SK-MEL-5 (cell line): Measurements from ENCODE around the gene VWA7. TPM values are rescaled to one million over a fixed set of nuclear protein-coding genes. Genes with fewer than 3 reads are reported as not detected.

Source experiments
- DNase-seq: peaks from one replicate; pipeline ENCODE4 v3.0.0-alpha.2; 2016; ENCODE audit warnings: low read depth, low spot score
- in situ Hi-C: cut with HindIII; loops from 2 replicates; pipeline ENCODE4 v1.10.0; 2016; ENCODE audit warnings: low sequenced_read_pairs, high pct_unique_total_duplicates, low pct_unique_long_range_greater_than_20kb
- total RNA-seq: library from RNA; depleted of rRNA; stranded (reverse); fragments of >200 nt; shearing (Covaris generic); gene quantifications from 2 replicates; pipeline ENCODE4 v1.2.3, GENCODE V29; 2014

VWA7 gene
- total RNA-seq, 1 experiment from 2014 or later = not detected

- peak; percentile 19 for DNase-seq
- in situ Hi-C loops = no loop called here
Observed at GRCh38 chr6:31765910-31766794, 11.0 kb downstream of the VWA7 start.

DNA sequence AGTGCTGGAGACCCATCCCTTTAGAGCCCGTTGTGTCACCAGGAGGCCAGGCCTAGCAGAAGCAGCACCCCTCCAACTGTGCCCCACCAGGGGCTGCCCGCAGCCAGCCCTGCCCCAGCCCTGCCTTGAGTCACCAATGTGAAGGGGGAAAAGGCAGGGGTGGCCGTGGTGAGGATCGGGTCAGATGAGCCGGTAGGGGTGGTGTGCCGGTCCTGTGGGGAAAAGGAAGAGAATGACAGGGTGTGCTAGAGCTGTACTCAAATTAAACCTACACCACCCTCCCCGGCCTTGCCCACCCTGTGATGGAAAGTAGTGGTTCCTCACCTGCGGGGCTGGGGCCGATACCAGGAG, 11.6 kb downstream of the VWA7 start:
- in situ Hi-C loops = no loop called here
- no peak for DNase-seq

DNA sequence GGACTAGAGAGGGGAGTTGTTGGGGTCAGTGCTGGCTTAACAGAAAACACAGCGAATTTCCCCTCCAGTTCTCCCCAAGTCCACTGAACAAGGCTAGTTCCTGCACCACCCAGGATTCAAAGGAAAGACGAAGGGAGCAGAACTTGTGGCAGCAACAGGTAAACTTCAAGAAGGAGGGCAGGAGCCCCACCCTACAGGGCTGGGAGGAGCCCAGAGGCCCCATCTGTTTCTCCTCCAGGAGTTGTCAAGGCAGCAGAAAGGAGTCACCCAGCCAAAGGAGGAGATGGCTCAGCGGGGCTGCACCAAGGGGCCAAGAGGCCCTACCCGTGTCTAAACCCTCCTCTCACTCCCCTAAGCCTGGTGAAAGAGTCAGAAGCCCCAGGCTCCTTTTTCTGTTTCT, 12.9 kb downstream of the VWA7 start:
- DNase-seq = no peak
- in situ Hi-C loops = no loop called here

DNA sequence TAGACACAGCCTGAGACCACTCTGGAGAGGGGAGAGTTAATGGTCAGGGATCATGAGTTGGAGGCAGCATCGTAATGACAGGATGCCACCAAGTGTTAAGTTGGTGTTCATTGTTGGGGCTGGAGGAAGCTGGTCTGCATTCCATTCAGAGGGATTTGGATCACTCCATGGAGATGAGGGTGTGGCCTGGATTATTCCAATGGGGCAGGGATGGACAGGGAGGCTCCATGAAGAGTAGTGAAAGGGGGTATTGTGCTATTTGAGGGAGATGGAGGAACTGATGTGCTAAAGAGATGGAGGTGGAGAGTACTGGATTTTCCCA, 13.5 kb downstream of the VWA7 start:
- in situ Hi-C loops = no loop called here
- peak; percentile 65 for DNase-seq

DNA sequence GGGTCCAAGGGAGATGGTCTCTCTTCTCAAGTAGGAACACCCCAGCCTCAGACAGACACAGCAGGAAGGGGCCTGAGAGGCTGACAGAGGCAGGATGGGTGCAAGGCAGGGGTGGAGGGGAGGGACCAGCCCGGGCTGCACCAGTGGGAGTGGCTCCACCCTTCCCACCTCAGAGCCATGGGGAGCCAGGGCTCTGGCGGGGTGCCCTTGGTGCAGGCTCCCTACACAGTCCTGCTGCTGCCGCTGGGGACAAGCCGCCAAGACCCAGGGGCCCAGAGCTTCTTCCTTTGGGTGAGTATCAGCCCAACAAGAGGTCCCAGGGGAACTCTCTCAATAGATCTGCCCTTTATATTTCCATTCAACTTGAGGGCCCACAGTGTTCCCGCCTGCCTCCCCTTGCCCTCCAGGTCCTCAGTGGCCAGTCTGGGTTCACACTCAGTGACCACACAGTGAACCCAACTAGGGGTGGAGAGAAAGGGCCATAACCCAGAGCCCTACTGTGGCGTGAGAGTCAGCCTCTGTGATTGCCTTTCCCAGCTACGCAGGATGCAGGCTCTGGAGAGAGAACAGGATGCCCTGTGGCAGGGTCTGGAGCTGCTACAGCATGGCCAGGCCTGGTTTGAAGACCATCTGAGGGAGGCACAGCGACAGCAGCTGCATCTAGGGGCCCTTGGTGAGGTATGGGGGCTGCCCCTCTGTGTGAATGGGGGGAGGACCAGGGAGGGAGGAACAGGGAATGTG, 14.1 kb downstream of the VWA7 start:
- DNase-seq = no peak

DNA sequence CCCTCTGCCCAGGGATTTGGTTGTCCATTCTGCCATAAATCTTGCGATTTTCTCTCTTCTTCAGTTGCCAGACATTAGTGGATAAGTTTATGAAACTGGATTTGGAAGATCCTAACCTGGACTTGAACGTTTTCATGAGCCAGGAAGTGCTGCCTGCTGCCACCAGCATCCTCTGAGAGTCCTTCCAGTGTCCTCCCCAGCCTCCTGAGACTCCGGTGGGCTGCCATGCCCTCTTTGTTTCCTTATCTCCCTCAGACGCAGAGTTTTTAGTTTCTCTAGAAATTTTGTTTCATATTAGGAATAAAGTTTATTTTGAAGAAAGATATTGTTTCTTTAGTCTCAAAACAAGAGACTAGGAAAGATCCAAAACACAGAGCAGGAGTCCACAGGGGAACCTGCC, 14.8 kb downstream of the VWA7 start, which contains the start of gene SAPCD1:
SAPCD1 (plus strand) TSS at position 301 of the 400 bp plus-strand sequence. CDS start 399 bp downstream, outside the sequence.
- in situ Hi-C loops = no loop called here
- DNase-seq = no peak

More for the DNA sequence above, 14.1 kb downstream of the VWA7 start:
- in situ Hi-C loops = no loop called here

DNA sequence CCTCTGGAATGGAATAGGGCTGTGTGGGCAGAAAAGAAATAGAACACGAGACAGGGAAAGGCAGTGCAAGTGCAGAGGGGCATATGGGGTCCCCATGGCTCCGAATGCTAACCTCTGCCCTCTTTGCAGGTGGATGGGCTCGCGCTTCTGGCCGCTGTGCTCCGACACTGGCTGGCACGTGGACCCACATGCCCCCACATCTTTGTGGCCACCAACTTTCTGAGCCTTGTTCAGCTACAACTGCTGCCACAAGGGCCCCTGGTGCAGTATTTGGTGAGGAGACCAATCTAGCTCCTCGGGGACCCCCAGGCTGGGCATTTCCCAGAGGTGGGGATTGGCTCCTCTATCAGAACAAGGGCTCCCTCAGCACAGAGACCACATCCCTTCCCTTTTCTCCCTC, 15.8 kb downstream of the VWA7 start:
- in situ Hi-C loops = no loop called here

DNA sequence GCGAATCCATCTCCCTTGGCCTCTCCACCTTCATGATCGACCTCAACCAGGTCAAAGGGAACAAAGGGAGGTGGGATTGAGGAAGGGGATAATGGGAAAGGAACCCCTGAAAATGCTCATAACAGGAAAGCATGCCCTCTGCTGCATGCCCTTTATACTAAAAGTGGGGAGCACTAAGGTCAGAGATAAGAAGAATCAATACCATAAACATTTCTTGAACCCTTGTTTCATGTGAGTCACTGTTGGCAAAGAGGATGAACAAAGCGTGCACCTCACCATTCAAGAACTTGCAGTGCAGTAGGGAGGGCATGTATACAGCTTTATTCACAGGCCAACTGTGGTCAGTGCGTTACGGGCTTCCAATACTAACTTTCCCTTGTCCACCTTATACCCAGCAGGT, 16.3 kb downstream of the VWA7 start:
- in situ Hi-C loops = no loop called here
- no peak for DNase-seq

More for the DNA sequence above, 15.8 kb downstream of the VWA7 start:
- no peak for DNase-seq

DNA sequence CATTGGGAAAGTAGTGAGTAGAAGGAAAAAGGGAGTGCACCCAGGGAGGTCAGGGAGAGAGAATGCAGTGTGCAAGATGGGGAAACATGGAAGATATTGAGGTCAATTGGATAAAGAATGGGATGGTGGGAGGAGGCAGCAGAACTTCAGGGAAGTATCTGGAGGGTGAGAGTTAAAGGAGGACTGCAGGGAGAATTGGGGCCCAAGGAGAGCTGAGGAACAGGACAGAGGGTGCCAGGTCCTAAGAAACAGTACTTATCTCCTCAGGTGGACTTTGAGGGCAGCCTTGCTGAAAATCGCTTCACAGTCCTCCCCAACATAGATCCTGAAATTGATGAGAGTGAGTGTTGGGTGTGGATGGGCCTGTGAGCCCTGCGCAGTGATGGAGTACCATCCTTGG, 18.8 kb downstream of the VWA7 start:
- DNase-seq = no peak
- in situ Hi-C loops = no loop called here

GRCh38 chr6:31752739-31753319, 24.3 kb downstream of the VWA7 start:
- DNase-seq = no peak
- in situ Hi-C loops = no loop called here

DNA sequence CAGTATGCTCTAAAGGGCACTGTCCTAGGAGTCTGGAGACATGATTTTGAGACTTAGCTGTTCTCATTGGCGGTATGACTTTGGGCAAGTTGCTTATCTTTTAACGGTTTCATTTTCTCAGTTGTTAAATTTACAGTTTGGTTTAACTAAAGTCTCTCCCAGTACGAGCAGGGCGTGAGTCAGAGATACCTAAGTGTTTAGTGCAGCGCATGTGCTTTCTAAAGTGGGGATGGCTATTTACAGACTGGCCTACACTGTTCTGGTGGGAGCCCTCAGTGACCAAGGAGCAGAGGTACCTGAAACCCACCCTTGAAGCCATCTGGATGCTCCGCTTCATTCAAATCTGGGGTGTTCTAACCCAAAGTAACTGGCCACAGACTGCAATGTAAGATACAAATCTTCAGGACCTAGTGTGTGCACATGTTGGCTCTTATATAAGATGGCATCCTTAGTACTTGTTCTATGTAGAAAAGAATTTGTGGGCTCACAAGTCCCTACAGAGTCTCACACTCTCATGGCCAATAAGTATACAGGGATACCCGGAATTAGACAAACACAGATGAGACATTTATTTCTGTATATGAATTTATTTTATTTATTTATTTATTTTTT, 26.6 kb downstream of the VWA7 start:
- in situ Hi-C loops = no loop called here
- DNase-seq = no peak

- DNase-seq = no peak
- in situ Hi-C loops = no loop called here
Observed at GRCh38 chr6:31749301-31750036, 27.7 kb downstream of the VWA7 start.

DNA sequence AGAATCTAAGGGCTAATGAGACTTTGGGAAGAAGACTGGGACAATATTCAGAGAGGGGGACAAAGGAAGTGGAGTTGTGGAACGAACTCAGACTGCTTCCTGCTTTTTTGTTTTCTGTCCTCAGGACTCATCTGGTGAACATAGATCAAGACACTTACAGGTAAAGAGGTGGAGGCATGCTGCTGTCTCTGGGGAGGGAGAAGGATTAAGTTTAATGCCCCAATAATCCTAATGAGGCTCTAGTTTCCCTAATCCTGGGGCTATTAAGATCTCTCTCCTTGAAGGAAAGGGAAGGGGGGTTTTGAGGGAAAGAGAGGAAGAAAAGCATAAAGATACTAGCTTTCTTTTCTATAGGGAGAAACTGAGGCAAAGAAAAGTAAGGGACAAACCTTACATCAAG, 32.7 kb downstream of the VWA7 start:
- in situ Hi-C loops = no loop called here
- no peak for DNase-seq

GRCh38 chr6:31742894-31743293, 34.2 kb downstream of the VWA7 start:
- in situ Hi-C loops = no loop called here
- no peak for DNase-seq

DNA sequence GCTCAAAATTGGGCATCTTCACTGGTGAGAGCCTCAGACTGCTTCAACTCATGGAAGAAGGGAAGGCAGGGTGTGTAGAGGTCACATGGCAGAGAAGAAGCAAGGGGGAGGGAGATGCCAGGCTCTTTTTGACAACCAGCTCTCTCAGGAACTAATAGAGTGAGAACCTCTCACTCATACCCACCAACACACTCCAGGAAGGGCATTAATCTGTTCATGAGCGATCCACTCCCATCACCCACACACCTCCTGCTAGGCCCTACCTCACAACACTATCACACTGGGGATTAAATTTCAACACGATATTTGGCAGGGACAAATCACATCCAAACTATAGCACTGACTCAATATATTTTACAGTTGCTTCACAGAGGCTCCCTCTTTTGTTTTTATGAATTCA, 35.3 kb downstream of the VWA7 start:
- DNase-seq = no peak
- in situ Hi-C loops = no loop called here

DNA sequence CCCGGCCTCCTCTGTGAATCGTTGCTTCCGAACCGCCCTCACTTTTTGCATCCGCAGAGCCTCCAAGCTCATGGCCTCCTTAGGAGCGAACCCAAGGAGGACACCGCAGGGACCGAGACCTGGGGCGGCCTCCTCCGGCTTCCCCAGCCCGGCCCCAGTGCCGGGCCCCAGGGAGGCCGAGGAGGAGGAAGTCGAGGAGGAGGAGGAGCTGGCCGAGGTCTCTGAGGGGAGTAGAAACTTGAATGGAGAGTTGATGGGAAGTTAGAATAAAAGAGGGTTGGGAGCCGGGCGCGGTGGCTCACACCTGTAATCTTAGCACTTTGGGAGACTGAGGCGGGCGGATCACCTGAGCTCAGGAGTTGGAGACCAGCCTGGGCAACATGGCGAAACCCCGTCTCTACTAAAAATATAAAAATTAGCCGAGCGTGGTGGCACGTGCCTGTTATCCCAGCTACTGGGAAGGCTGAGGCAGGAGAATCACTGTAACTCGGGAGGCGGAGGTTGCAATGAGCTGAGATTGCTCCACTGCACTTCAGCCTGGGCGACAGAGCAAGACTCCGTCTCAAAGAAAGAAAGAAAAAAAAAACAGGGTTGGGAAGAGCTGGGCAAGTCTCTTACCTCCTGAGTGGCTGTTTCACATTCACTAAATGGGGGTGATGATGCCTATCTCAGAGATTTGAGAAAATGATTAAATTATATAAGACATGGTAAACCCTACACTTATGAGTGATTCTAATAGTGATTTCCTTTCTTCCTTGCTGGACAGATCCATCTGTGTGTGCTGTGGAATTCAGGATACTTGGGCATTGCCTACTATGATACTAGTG, 36.5 kb downstream of the VWA7 start:
- no peak for DNase-seq
- in situ Hi-C loops = no loop called here
